ENCODE measurements around the gene CEP250.
"Not testable (repeated sequence)": the region's sequence is repeated elsewhere in the genome, so short reads cannot be mapped to it uniquely, and the experiment has no call there.

The CEP250 gene, protein sequence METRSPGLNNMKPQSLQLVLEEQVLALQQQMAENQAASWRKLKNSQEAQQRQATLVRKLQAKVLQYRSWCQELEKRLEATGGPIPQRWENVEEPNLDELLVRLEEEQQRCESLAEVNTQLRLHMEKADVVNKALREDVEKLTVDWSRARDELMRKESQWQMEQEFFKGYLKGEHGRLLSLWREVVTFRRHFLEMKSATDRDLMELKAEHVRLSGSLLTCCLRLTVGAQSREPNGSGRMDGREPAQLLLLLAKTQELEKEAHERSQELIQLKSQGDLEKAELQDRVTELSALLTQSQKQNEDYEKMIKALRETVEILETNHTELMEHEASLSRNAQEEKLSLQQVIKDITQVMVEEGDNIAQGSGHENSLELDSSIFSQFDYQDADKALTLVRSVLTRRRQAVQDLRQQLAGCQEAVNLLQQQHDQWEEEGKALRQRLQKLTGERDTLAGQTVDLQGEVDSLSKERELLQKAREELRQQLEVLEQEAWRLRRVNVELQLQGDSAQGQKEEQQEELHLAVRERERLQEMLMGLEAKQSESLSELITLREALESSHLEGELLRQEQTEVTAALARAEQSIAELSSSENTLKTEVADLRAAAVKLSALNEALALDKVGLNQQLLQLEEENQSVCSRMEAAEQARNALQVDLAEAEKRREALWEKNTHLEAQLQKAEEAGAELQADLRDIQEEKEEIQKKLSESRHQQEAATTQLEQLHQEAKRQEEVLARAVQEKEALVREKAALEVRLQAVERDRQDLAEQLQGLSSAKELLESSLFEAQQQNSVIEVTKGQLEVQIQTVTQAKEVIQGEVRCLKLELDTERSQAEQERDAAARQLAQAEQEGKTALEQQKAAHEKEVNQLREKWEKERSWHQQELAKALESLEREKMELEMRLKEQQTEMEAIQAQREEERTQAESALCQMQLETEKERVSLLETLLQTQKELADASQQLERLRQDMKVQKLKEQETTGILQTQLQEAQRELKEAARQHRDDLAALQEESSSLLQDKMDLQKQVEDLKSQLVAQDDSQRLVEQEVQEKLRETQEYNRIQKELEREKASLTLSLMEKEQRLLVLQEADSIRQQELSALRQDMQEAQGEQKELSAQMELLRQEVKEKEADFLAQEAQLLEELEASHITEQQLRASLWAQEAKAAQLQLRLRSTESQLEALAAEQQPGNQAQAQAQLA (N-terminal part only)

GRCh38 chr20:35454881-35455609, at the start of gene CEP250:
CEP250 (plus strand) TSS chr20:35455598; CDS start chr20:35462368, 6,770 bp downstream.
- peak; percentile 61 for DNase-seq

GRCh38 chr20:35405775-35406174, 49.6 kb upstream of the CEP250 start:
- no peak for DNase-seq

DNA sequence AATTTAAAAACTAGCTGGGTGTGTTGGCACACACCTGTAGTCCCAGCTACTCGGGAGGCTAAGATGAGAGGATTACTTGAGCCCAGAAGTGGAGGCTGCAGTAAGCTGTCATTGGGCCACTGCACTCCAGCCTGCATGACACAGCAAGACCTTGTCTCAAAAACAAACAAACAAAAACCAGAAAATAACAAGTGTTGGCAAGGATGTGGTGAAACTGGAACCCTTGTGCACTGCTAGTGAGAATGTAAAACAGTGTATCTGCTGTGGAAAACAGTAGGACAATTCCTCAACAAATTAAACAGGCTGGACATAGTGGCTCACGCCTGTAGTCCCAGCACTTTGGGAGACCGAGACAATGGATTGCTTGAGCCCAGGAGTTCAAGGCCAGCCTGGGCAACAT, 47.1 kb upstream of the CEP250 start:
- DNase-seq: no peak

DNA sequence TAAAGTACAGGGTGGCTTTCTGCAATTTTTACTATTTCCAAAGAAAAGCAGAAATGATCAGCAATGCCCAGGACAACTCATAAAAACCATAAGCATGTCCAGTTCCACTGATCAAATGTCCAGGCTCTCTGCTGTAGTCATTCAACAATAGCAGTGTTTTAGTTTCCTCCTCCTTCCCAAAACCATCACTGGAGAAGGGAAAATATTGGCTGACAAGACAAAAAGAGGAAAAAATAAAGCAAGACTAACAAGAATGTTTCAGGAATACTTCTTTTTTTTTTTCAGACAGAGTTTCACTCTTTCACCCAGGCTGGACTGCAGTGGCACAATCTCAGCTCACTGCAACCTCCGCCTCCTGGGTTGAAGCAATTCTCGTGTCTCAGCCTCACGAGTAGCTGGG, 45.9 kb upstream of the CEP250 start:
- DNase-seq: no peak

- DNase-seq: no peak
Measured at GRCh38 chr20:35410613-35411012, 44.8 kb upstream of the CEP250 start.

- DNase-seq: no peak
Measured at GRCh38 chr20:35421322-35421721, 34.1 kb upstream of the CEP250 start.

DNA sequence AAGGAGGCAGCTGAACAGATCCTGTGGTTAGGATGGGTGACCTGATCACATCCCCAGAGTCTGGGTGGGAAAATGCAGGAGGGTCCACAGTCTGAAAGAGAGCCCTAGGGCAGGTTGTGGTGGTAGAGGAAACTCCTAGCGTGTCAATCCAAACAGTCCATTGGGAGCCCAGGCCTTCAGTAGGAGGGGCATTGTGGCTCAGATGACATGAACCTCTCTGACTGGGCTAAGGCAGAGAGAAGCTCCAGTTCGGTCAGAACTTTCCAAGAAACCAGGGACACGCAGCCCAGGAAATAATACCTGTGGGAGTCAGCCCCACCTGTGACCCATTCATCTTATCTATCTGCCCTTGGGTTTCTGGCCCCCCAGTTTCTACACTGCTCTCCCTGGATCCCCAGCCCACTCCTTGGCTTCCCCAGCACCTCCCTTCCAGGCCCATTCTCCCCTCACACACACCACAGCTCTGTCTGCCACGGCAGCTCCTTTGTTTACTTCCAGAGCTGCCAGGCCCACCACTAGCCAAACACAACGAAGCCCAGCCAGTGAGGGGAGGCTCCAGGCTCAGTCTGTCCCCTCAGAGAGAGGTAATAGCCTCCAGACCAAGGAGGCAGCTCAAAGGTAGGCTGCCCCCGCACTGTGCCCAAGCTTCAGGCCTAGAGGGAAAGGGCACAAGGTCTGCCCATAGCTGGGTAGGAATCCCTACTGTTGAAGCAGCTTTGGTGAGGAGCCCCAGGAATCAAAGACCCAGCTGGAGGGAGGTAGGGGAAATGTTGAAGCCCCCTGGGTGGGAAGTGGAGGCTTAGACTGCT, 23.6 kb upstream of the CEP250 start:
- no peak for DNase-seq

DNA sequence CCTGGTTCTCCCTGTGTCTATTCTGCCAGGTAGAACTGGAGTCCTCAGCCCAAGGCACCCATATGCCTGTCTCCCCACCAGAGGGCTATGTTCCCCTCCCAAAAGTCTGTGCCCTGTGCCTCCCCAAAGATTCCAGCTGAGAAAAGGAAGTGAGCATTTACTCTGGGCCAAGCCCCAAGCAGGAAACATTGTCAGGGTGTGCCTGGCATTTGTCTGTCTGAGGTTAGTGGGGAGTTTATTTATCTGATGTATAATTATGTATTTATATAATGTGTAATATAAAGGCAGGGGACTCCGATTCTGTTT, 23.0 kb upstream of the CEP250 start:
- no peak for DNase-seq

DNA sequence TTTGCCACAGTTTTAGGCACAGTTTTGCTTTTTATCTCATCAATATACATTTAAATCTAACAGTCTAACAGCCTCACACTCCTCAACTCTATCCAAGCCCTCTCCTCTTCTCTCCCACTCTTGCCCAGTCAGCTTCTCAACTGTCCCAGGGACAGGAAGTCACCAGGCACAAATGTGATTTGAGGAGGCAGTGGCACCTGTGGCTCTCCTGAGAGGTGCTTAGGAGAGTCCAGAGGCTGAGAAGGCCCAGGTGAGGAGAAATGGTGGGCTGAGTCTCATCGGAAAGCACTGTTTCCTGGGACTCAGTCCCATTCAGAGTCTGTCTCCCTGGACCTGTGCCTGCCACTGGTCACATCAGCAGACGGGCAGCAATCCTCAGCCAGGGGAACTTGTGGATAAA, 22.1 kb upstream of the CEP250 start:
- no peak for DNase-seq

GRCh38 chr20:35434085-35435005, 21.1 kb upstream of the CEP250 start:
- DNase-seq: no peak

DNA sequence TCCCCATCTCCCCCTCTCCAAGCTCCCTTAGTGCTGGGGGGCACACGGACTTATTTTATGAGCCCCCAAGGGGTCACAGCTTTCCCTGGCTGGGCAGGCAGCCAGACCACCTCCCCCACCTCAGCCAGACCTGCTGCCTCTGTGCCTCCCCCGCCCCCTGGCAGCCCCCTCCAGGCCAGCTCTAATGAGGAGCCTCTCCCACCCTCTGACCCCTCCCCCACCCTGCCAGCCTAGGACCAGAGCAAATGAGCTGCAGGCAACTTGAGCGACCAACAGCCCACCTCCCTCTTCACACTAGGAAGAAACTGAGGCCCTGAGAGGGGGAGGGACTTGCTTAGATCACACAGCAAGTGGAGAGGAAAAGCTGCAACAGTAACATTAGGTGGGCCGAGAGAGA, 19.2 kb upstream of the CEP250 start:
- DNase-seq: no peak

DNA sequence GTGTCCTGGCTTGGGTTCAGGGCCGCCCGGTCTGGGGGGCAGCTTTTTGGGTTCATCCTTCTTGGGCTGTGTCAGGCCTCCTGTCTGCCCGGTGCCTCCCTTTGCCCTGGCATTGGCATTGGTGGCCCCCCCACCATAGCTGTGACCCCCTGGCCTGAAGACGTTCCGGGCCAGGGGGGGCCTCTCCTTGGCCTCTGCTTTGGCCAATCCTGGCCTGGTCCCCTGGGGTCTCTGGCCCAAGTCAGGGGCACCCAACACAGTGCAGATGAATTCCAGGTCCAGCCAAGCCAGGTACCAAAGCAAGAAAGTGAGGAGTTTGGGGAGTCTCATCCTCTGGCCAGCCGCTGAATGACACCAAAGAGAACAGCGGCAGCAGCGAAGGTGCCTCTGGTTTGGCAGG, 17.8 kb upstream of the CEP250 start:
- no peak for DNase-seq

DNA sequence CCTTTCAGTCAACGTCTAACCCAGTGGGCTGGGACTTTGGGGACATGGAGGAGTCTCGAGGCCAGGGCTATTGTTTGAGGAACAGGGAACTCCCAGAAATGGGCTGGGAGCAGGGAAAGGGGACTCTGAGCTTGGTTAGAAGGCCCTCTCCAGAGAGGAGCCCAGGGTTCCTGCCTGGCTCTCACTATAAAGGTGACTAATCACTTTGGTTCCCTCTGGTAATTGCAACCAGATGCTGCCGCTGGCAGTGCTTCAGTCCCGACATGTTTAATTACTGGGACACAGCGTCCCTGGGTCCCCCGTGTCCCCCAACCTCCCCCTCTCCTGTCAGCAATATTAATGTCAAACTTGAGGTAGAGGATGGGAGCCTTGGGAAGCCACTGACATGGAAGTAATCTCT, 12.4 kb upstream of the CEP250 start:
- no peak for DNase-seq

DNA sequence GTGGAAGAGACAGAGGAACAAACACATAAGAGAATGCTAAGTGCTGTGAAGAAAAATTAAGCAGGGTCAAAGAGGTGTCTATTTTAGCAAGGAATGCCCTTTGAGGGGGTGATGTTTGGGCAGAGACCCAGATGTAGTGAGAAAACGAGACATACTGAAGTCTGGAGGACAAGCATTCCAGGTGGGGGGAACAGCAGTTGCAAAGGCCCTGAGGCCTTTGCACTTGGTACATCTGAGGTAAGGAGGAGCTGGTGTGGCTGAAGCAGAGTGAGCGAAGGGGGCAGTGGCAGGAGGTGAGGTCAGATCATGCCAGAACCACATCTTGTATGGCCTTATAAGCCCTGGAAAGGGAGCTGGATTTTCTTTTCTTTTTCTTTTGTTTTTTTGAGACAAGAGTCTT, 11.2 kb upstream of the CEP250 start:
- DNase-seq: no peak

GRCh38 chr20:35446356-35447078, 8.9 kb upstream of the CEP250 start:
- no peak for DNase-seq

- peak; percentile 62 for DNase-seq
Measured at GRCh38 chr20:35447082-35447789, 8.2 kb upstream of the CEP250 start.

GRCh38 chr20:35448788-35449373, 6.5 kb upstream of the CEP250 start:
- DNase-seq: no peak

DNA sequence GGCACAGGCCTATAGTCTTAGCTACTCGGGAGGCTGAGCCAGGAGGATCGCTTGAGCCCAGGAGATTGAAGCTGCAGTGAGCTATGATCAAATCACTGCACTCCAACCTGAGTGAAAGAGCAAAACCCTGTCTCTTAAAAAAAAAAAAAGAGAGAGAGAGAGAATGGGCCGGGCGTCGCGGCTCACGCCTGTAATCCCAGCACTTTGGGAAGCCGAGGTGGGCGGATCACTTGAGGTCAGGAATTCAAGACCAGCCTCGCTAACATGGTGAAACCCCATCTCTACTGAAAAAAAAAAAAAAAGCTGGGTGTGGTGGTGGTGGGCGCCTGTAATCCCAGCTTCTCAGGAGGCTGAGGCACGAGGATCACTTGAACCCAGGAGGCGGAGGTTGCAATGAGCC, 5.5 kb upstream of the CEP250 start:
- DNase-seq: not testable (repeated sequence)

DNA sequence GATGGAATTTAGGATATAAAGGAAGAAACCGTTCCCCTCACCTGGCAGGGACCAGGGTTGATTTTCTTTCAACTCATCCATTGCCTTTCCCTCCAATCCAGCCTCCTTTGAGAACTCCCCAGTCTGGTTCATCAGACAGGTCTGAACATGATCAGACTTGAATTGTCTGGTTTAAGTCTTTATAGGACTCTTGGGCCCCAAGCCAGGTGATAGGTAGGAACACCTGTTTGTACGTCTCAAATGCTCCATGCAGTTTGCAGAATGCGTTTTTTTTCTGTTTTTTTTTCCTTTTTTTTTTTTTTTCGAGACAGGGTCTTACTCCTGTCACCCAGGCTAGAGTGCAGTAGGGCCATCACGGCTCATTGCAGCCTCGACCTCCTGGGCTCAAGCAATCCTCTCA, 4.1 kb upstream of the CEP250 start:
- DNase-seq: peak; percentile 17
